AML-193 (cell line): Measurements from ENCODE around the gene PRR33.

Experiments used
- DNase-seq, 2 experiments: peaks; one replicate each; lab custom pipeline; 2025; lab: John Stamatoyannopoulos, UW

The PRR33 gene

GRCh38 chr11:1862588-1863351 lies 28.9 kb downstream of the PRR33 start:
- DNase-seq: no peak

GRCh38 chr11:1861435-1862411 lies 30.0 kb downstream of the PRR33 start:
- no peak for DNase-seq

- no peak for DNase-seq
Observed at GRCh38 chr11:1860108-1860507, 31.6 kb downstream of the PRR33 start.

GRCh38 chr11:1859004-1859403 lies 32.7 kb downstream of the PRR33 start:
- DNase-seq: no peak

DNA sequence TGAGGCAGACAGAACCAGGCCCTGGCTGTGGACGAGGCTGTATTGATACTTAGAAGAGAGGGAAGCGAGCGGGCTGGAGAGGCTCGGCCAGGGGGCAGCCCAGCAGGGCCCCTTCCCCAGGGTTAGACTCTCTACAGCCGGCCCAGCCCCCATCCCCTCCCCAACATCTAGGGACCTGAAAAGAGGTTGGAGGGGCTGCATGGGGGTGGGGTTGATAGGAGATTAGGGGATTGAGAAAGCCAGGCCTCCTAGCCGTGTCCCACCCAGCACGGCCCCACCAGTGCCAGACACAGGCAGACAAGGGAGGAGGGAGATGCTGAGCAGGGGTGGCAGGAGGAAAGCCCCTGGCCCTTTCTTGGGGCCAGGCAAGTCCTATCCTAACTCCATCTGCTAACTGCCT lies 33.1 kb downstream of the PRR33 start:
- no peak for DNase-seq

DNA sequence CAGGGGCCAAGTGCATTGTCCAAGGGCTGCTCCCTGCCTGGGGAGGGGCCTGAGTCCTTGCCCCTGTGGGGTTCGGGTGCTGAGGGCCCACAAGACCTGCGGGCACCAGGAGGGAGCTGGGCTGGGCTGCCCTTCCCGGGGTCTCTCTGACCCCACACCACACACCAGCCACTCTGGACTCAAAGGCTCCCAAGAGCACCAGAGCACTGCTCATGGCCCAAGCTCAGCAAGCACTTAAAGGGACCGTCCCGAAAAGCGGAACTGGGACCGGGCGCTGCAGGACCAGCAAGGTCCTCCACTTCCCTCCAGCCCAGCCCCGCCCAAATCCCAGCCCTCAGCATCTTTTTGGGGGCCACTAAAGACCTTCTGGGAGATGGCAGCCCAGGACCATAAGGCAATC lies 33.5 kb downstream of the PRR33 start:
- DNase-seq: no peak

GRCh38 chr11:1857064-1857463 lies 34.6 kb downstream of the PRR33 start:
- no peak for DNase-seq

- DNase-seq: no peak
Observed at GRCh38 chr11:1856306-1857005, 35.2 kb downstream of the PRR33 start.

DNA sequence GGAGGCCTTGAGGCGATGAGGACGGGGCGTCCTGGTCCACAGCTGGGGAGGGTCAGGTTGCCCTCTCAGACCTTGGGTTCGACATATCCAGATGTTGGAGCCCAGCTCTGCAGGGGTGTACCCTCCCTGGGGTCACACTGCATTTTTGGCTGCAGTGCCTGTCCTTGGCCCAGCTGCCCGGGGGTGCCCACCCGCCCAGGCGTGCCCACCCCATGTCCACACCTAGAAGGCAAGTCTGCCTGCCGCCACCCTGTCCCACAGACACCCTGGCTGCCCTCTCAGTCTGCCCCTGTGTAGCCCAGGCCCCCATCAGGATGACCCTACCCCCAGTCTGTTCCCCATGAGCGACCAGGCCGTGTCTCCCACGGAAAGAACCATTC lies 35.8 kb downstream of the PRR33 start:
- no peak for DNase-seq

DNA sequence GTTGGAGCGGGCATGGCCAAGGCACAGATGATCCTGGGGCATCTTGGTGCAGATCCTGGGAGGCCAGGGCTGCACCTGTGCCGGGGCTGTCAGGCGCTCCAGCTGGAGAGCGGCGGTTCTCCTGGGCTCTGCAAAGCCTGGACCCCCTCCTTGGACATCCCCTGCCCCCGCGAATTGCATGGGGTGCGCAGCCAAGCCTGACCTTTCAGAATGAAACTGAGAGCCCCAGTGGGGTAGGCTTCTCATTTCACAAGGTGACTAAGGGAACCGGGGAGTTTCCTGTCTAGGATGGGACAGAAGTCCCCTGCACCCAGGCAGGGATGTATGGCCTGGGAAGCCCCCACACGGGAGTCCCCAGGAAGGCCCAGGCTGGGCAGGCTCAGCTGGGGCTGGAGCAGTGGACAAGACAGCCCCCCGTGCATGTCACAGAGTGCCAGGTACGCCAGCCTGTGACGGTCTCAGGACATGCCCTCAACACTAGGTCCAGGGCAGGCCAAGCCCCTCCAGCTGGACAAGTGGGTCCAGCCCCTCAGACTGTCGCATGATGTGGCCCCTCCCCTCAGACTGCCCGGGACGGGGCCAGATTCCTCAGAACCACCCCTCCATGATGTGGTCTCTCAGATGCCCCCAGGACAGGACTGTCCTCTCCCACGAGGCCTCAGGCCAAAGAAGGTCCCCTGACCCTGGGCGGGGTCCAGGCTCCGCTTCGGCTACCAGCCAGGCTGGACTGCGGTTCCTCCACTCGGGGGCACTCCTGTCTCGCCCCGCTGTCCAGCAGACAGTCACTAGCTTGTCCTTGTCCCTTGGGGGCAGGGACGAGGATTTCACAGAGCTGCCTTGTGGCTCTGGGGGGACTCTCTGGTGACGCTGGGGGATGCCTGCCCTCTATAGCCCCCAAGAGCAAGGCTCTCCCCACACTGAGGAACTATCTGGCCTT lies 36.5 kb downstream of the PRR33 start:
- DNase-seq: no peak

DNA sequence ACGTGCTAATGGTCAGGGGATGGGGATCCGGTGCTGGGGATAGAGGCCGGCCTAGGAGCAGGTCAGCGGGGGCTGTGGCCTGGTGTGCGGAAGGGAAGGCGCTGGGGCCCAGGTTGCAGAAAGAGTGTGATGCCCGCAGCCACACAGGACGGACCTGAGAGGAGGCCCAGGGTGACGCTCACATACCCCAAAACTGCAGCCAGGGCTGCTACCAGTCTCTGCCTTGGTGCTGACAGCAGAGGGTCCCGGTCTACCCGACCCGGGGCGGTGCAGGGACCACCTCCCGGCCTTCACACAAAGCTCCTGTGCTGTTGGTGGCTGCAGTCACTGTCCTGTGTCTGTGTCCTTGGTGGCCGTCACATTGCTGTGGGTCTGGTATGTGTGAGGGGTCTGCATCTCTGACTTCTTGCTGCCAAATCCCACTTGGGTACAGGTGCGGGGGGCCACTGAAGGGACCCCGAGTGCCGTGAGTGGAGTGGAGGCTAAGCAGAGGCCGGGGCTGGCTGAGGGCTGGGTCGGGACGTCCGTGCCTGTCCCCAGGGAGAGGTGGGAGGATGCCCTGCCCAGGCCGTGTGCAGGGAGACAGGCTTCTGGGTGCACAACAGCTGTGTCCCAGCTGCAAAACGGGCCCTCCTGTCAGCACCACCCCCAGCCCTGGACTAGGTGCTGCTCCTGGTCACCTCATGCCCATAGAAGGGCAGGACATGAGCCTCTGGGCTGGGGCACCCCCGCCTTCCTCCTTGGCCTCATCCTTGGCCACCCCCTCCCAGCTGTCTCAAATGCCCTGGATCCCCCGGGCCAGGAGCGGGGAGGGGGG lies 37.4 kb downstream of the PRR33 start:
- no peak for DNase-seq

DNA sequence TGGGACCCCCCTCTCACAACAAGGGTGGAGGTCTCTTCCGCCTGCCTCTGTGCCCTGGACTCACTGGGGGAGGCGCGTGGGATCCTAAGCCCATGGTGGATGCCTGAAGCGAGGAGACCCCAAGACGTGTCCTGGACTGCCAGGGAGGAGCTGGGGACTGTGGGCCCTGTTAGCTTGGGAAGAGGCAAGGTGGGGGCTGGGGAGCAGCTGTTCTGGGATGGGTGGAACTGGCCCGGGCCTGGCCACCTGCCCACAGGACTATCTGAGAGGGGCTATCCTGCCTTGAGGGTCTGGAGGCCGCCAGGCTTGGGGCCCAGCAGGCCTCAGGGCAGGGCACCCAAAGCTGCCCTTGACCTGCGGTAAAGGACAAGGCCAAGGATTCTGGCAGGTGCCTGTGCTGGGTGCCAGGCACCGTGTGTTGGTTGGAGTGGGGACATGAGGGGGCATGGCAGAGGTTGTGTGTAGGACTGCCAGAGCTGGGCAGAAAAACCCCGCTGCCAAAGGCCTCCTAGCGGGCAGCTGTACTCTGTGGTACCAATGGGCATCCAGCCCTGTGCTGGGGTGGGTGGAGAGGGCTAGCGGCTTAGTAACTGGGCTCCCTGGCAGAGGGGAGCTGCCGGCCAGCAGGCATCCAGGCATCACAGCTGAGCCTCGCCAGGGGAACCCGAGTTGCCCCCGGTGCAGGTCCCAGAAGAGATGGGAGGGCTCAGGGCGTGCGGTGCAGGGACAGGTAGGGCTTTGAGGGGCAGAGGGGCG lies 38.1 kb downstream of the PRR33 start:
- DNase-seq: no peak

- peak; percentile 65 to 72 for DNase-seq
Observed at GRCh38 chr11:1852877-1853276, 38.8 kb downstream of the PRR33 start, which contains the start of gene LSP1. Gene LSP1 (plus strand): TSS chr11:1853084. CDS start chr11:1853145, 61 bp downstream.

DNA sequence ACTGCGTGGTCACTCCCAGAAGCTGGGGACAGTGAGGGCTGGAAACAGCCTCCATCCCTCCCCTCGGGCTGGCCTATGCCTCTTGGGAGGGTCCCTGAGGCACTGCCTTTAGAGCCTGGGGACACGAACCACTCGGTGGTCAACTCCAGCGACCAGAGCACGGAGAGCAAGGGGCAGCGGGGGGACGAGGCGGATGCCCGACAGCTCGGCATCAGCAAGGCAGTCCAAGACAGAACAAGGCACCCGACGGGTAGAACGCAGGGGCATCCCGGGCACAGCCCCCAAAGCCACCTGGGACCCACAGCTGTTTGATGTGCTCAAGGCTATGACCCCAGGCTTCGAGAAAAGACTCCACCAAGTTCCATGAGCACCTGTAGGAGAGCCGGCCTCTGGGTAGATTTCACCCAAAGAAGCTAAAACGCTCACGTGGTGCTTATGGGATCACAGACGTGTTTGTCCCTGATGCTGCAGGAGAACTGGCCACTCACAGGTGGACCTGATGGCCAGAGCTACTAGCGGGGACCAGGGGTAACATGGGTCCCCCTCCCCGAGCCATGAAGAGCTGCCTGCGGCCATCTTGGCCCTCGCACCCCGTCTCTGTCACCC lies 39.3 kb downstream of the PRR33 start:
- DNase-seq: no peak

- no peak for DNase-seq
Observed at GRCh38 chr11:1851468-1852180, 40.1 kb downstream of the PRR33 start.

DNA sequence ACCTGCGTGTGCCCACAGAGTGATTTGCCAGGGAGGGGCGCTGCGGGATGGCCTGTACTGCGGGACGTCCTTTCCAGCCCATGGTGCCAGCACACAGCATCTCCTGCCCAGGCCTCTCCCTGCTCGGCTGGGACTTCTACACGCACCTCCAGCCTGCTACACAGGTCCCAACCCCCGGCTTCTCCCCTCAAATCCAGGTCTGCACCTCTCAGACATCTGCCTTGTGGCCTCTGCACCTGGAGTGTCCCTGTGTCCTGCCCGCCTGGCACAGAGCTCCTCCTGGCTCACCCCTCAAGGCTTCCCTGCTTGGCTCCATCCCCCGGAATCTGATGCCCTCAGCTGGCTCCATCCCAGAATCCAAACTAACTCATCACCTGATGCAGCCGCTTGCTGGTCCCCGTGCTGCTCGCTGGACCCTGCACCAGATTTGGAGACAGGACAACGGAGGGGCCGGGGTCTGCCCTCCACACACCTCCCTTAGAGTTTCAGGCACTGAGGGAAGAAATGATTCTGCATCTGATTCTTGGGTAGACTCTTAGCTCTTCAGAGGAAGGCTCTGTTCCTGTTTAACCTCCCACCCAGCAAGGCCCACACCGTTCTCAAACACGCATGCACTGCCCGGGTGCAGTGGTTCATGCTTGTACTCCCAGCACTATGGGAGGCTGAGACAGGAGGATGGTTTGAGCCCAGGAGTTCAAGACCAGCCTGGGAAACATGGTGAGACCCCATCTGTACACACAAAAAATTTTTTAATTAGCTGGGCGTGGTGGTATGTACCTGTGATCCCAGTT lies 42.9 kb downstream of the PRR33 start:
- no peak for DNase-seq

- DNase-seq: no peak
Observed at GRCh38 chr11:1847926-1848639, 43.6 kb downstream of the PRR33 start.
